HT-29 (cell line): Measurements from ENCODE around the gene KRT81. TPM values are rescaled to one million over a fixed set of nuclear protein-coding genes. Genes with fewer than 3 reads are reported as not detected.
"Not testable (repeated sequence)": the region's sequence is repeated elsewhere in the genome, so short reads cannot be mapped to it uniquely, and the experiment has no call there.

Experiments used
- DNase-seq: peaks from one replicate; pipeline ENCODE4 v3.0.0-alpha.2; 2015; ENCODE audit warnings: low spot score
- total RNA-seq: library from RNA; depleted of rRNA; stranded (reverse); fragments of >200 nt; shearing (Covaris generic); gene quantifications from 2 replicates; pipeline ENCODE4 v1.2.3, GENCODE V29; 2014; rRNA removed

The KRT81 gene
- total RNA-seq, 1 experiment from 2014 or later = not detected

- DNase-seq = no peak
Observed at GRCh38 chr12:52242442-52243258, 48.7 kb downstream of the KRT81 start.

GRCh38 chr12:52241205-52241842 lies 50.0 kb downstream of the KRT81 start:
- DNase-seq = no peak

- DNase-seq = not testable (repeated sequence)
Observed at GRCh38 chr12:52240247-52240646, 51.1 kb downstream of the KRT81 start.

- DNase-seq = no peak
Observed at GRCh38 chr12:52239767-52240166, 51.6 kb downstream of the KRT81 start.

GRCh38 chr12:52238916-52239646 lies 52.3 kb downstream of the KRT81 start:
- no peak for DNase-seq

- no peak for DNase-seq
Observed at GRCh38 chr12:52238207-52238840, 53.0 kb downstream of the KRT81 start.

GRCh38 chr12:52236386-52237050 lies 54.8 kb downstream of the KRT81 start:
- DNase-seq = no peak

Other genes starting within 250 kb of the KRT81 start
- gene NR4A1, start 240.1 kb downstream of the KRT81 start, total RNA-seq = 49.6 and 61.2 TPM in 2 replicates
- 105 and 114 TPM in 2 replicates for gene ATG101, start 221.6 kb downstream of the KRT81 start, total RNA-seq
- gene SMIM41, start 211.8 kb downstream of the KRT81 start, total RNA-seq = not detected in 2 replicates
- 24.7 and 27.0 TPM in 2 replicates for gene KRT80, start 99.5 kb downstream of the KRT81 start, total RNA-seq
- gene KRT7, start 58.3 kb downstream of the KRT81 start, total RNA-seq = 3.8 and 11.9 TPM in 2 replicates
- gene KRT86, start 16.9 kb downstream of the KRT81 start, total RNA-seq = 0.13 and 0.81 TPM in 2 replicates
- gene KRT83, start 29.9 kb upstream of the KRT81 start, total RNA-seq = 0.10 and 0.94 TPM in 2 replicates
- not detected in 2 replicates for gene KRT85, start 75.9 kb upstream of the KRT81 start, total RNA-seq
- gene KRT84, start 94.1 kb upstream of the KRT81 start, total RNA-seq = not detected in 2 replicates
- not detected in 2 replicates for gene KRT82, start 114.8 kb upstream of the KRT81 start, total RNA-seq
- 0.08 TPM in 2 replicates for gene KRT75, start 142.8 kb upstream of the KRT81 start, total RNA-seq
- 0.23 TPM in 1 of 2 replicates, not detected in the other for gene KRT6B, start 160.6 kb upstream of the KRT81 start, total RNA-seq
- gene KRT6C, start 182.3 kb upstream of the KRT81 start, total RNA-seq = not detected in 2 replicates
- not detected in 2 replicates for gene KRT6A, start 201.7 kb upstream of the KRT81 start, total RNA-seq
- not detected in 2 replicates for gene KRT5, start 228.9 kb upstream of the KRT81 start, total RNA-seq